ENCODE results near the gene ARHGAP15.

Gene ARHGAP15

GRCh38 chr2:143229952-143230351, 100.7 kb downstream of the ARHGAP15 start:
- DNase-seq: no peak

- DNase-seq: no peak
Measured at GRCh38 chr2:143230506-143231253, 101.5 kb downstream of the ARHGAP15 start.

- no peak for DNase-seq
Measured at GRCh38 chr2:143231254-143231645, 102.0 kb downstream of the ARHGAP15 start.

GRCh38 chr2:143237146-143237777, 108.0 kb downstream of the ARHGAP15 start:
- DNase-seq: no peak

GRCh38 chr2:143241403-143242088, 112.3 kb downstream of the ARHGAP15 start:
- DNase-seq: no peak

- no peak for DNase-seq
Measured at GRCh38 chr2:143246246-143246645, 117.0 kb downstream of the ARHGAP15 start.

GRCh38 chr2:143246815-143247744, 117.9 kb downstream of the ARHGAP15 start:
- peak in 3 of 6 experiments; percentile 5 to 16 (median 15) for DNase-seq

GRCh38 chr2:143248631-143249030, 119.4 kb downstream of the ARHGAP15 start:
- DNase-seq: no peak

- DNase-seq: no peak
Measured at GRCh38 chr2:143251681-143252080, 122.5 kb downstream of the ARHGAP15 start.

GRCh38 chr2:143252138-143252907, 123.1 kb downstream of the ARHGAP15 start:
- DNase-seq: no peak

- peak in 4 of 6 experiments; percentile 2 to 38 (median 22) for DNase-seq
Measured at GRCh38 chr2:143254110-143254509, 124.9 kb downstream of the ARHGAP15 start.

- no peak for DNase-seq
Measured at GRCh38 chr2:143255086-143255485, 125.9 kb downstream of the ARHGAP15 start.

GRCh38 chr2:143255899-143256298, 126.7 kb downstream of the ARHGAP15 start:
- DNase-seq: peak in 1 of 6 experiments; percentile 16

GRCh38 chr2:143258126-143258892, 129.1 kb downstream of the ARHGAP15 start:
- peak in 3 of 6 experiments; percentile 40 to 60 (median 49) for DNase-seq

- DNase-seq: peak; percentile 31 to 75 (median 56)
Measured at GRCh38 chr2:143259368-143259958, 130.2 kb downstream of the ARHGAP15 start.

GRCh38 chr2:143261986-143262385, 132.8 kb downstream of the ARHGAP15 start:
- peak; percentile 5 to 41 (median 24) for DNase-seq

GRCh38 chr2:143262389-143262788, 133.2 kb downstream of the ARHGAP15 start:
- no peak for DNase-seq

- DNase-seq: no peak
Measured at GRCh38 chr2:143263066-143263625, 133.9 kb downstream of the ARHGAP15 start.

GRCh38 chr2:143264851-143265250, 135.6 kb downstream of the ARHGAP15 start:
- DNase-seq: no peak

- DNase-seq: no peak
Measured at GRCh38 chr2:143279672-143280071, 150.5 kb downstream of the ARHGAP15 start.

Measured in stimulated activated naive CD4-positive, alpha-beta T cell (primary cell).